Raji (cell line): Measurements from ENCODE around the gene CDYL.

ENCODE experiments used
- POLR2A ChIP-seq: IDR thresholded peaks from 2 replicates; pipeline ENCODE4 v1.6.1; 2011; ENCODE audit warnings: low read depth, low read length, control low read depth; ENCODE audit not compliant: insufficient read depth

Gene CDYL

GRCh38 chr6:4958624-4959023 is 182.4 kb downstream of the CDYL start:
- no peak for TF ChIP-seq POLR2A

GRCh38 chr6:4961322-4962168 is 185.3 kb downstream of the CDYL start:
- TF ChIP-seq POLR2A, result no peak

- TF ChIP-seq POLR2A, result no peak
Measured at GRCh38 chr6:4962905-4963304, 186.7 kb downstream of the CDYL start.

DNA sequence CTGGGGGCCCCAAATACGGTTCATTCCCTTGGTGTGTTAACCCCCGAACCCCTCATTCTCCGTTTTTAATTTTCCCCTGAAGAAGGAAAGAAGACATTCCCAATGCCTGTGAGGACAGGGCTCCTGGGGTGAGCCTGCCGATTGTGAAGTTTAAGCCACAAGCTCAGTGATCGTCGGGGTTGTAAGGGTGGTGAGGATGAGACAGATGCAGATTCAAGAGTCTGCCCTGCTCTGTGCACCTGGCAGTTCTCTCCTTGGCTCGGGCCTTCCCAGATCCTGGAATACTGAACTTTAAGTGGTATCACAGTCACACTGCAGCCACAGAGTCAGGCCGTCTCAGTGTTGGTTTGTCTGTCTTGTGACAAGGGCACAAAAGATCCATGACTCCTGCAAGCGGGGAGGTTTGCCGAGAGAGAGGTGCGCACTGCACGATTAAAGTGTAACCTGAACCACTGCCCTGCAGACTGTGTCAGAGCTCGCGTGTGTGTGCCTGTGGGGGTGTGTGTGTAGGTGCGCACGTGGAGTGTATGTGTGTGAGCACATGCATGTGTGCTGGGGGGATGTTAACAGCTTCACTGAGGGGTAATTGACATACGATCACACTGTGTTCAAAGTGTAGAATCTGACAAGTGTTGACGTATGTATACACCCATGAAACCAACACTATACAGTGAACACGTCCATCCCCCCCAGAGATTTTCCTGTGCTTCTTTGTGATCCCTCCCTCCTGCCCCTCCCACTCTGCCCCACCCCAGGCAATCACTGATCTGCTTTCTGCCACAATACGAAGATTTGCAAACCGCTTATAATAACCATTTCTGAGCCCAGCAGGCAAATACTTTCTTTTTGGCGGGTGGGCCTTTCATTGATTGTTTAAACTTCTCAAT is 188.7 kb downstream of the CDYL start:
- TF ChIP-seq POLR2A, result no peak

DNA sequence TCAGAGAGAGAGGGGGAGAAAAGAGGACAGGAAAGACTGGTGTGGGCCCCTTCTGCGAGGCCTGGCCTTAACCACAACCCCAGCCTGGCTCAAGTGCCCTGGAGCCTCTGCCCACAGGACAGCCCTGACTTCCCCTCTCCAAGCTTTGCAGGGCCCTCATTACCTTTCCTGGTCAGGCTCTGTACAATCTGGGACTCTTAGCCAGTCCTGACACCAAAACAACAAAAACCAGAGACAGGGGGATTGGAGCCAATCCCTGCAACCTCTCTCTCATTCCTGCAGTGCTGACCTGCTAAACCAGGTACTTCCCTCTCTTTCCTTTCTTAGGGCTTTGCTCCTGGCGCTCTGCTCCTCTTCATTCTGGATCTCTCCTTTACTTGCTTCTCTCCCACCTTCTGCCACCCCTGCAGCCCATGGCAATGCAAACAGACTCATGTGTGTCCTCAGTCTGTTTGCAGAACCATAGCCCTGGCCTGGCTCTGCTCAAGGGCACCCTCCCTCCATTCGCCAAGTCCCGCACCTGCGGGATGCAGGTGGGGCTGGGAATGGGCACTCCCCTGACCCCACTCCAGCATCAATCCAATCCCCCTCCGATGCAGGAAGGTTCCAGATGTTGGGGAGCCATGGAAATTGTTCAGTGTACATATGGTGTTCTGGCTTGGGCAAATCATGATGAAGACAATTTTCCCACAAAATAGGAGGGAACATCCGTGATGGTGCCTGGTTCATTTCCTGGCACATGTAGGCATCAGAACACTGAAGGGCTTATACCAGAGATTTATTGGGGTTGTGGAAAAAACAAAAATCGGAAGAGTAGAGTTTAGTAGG is 189.6 kb downstream of the CDYL start:
- no peak for TF ChIP-seq POLR2A

- no peak for TF ChIP-seq POLR2A
Measured at GRCh38 chr6:4967301-4968030, 191.3 kb downstream of the CDYL start.

- TF ChIP-seq POLR2A, result no peak
Measured at GRCh38 chr6:4969609-4970285, 193.5 kb downstream of the CDYL start.

DNA sequence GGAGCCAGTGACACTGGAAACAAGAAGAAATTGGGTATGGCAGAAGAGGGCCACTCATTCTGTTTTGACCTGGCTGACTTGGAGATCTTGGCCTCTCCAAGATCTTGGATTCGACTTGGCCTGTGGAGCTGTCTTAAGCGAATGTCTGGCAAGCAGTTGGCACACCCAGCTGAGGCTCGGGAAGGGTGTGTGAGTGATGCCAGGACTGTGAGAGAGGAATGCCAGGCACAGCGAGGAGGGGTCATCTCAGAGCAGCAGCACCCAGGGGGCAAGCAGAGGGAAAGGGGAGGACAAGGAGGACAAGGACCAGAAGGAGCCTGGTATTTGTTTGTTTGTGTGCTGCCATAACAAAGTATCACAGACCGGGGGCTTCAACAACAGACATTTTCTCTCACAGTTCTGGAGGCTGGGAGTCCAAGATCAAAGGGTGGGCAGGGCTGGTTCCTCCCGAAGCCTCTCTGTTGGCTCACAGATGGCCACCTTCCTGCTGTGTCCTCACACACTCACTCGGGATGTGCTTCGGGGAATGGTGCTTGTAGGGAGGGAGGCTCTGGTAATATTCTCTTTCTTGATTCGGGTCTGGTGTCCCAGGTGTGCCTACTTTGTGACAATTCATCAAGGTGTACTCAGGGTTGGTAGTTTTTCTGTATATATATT is 194.7 kb downstream of the CDYL start:
- no peak for TF ChIP-seq POLR2A

GRCh38 chr6:4971851-4972250 is 195.6 kb downstream of the CDYL start:
- no peak for TF ChIP-seq POLR2A

DNA sequence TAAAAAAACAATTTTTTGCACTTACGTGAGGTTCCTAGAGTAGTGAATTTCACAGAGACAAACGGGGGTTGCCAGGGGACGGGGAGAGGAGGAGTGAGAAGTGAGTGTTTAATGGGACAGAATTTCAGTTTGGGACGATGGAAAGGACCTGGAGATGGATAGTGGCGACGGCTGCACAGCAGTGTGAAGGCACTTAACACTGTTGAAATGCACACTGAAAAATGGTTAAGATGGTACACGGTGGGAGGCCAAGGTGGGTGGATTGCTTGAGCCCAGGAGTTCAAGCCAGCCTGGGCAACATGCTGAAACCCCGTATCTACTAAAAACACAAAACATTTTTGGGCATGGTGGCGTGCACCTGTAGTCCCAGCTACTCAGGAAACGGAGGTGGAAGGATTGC is 196.2 kb downstream of the CDYL start:
- no peak for TF ChIP-seq POLR2A

- TF ChIP-seq POLR2A, result no peak
Measured at GRCh38 chr6:4973415-4973814, 197.2 kb downstream of the CDYL start.

GRCh38 chr6:4973982-4974745 is 198.0 kb downstream of the CDYL start:
- no peak for TF ChIP-seq POLR2A

GRCh38 chr6:4974962-4975361 is 198.8 kb downstream of the CDYL start:
- no peak for TF ChIP-seq POLR2A

DNA sequence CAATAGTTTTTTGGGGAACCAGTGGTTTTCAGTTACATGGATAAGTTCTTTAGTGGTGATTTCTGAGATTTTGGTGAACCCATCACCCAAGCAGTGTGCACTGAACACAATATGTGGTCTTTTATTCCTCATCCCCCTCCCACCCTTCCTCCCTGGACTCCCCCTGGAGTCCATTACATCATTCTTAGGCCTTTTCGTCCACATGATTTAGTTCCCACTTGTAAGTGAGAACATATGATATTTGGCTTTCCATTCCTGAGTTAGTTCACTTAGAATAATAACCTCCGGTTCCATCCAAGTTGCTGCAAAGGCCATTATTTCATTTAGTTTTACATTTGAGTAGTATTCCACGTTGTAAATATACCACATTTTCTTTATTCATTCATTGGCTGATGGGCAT is 199.3 kb downstream of the CDYL start:
- no peak for TF ChIP-seq POLR2A
